ENCODE results near the gene KLK2.

The KLK2 gene

GRCh38 chr19:50851620-50852019 lies 21.6 kb upstream of the KLK2 start:
- DNase-seq = no peak

- no peak for DNase-seq
These were observed 18.4 kb upstream of the KLK2 start, which contains the start of gene KLK3 for GRCh38 chr19:50854636-50855410. Gene KLK3 (plus strand): TSS chr19:50854915. CDS start chr19:50854956, 41 bp downstream.

GRCh38 chr19:50857366-50857765 lies 15.9 kb upstream of the KLK2 start:
- no peak for DNase-seq

GRCh38 chr19:50858886-50859285 lies 14.4 kb upstream of the KLK2 start:
- no peak for DNase-seq

GRCh38 chr19:50859849-50860248 lies 13.4 kb upstream of the KLK2 start:
- DNase-seq = no peak

- no peak for DNase-seq
These were observed 12.2 kb upstream of the KLK2 start for GRCh38 chr19:50861010-50861409.

- DNase-seq = no peak
These were observed 11.5 kb upstream of the KLK2 start for GRCh38 chr19:50861496-50862286.

GRCh38 chr19:50869479-50869878 lies 3.8 kb upstream of the KLK2 start:
- no peak for DNase-seq

GRCh38 chr19:50870417-50871089 lies 2.7 kb upstream of the KLK2 start:
- DNase-seq = no peak

- no peak for DNase-seq
These were observed 972 bp downstream of the KLK2 start for GRCh38 chr19:50874211-50874610.

- no peak for DNase-seq
These were observed 2.7 kb downstream of the KLK2 start for GRCh38 chr19:50875795-50876422.

- DNase-seq = no peak
These were observed 3.2 kb downstream of the KLK2 start for GRCh38 chr19:50876456-50876855.

- no peak for DNase-seq
These were observed 4.1 kb downstream of the KLK2 start for GRCh38 chr19:50877338-50877737.

GRCh38 chr19:50878851-50879250 lies 5.6 kb downstream of the KLK2 start:
- no peak for DNase-seq

GRCh38 chr19:50880241-50880640 lies 7.0 kb downstream of the KLK2 start:
- no peak for DNase-seq

GRCh38 chr19:50882188-50882587 lies 8.9 kb downstream of the KLK2 start:
- no peak for DNase-seq

- DNase-seq = no peak
These were observed 16.4 kb downstream of the KLK2 start for GRCh38 chr19:50889638-50890037.

- DNase-seq = no peak
These were observed 17.4 kb downstream of the KLK2 start for GRCh38 chr19:50890422-50891252.

- DNase-seq = no peak
These were observed 18.0 kb downstream of the KLK2 start for GRCh38 chr19:50891253-50891625.

- no peak for DNase-seq
These were observed 20.0 kb downstream of the KLK2 start for GRCh38 chr19:50893047-50893736.

GRCh38 chr19:50894478-50895356 lies 21.5 kb downstream of the KLK2 start:
- no peak for DNase-seq
